Transverse colon (tissue), 1 donor: Measurements from ENCODE around the gene UBE2L5.

Experiments used
- EP300 ChIP-seq: sonication (generic); formaldehyde crosslinking; IDR thresholded peaks from one replicate; pipeline ENCODE4 v1.6.1; 2017; ENCODE audit warnings: antibody characterized with exemption, low read depth
- POLR2A ChIP-seq: fragments of 450-650 bp; IDR thresholded peaks from one replicate; pipeline ENCODE4 v1.6.1; 2016; ENCODE audit warnings: antibody characterized with exemption, mild to moderate bottlenecking, moderate library complexity

DNA sequence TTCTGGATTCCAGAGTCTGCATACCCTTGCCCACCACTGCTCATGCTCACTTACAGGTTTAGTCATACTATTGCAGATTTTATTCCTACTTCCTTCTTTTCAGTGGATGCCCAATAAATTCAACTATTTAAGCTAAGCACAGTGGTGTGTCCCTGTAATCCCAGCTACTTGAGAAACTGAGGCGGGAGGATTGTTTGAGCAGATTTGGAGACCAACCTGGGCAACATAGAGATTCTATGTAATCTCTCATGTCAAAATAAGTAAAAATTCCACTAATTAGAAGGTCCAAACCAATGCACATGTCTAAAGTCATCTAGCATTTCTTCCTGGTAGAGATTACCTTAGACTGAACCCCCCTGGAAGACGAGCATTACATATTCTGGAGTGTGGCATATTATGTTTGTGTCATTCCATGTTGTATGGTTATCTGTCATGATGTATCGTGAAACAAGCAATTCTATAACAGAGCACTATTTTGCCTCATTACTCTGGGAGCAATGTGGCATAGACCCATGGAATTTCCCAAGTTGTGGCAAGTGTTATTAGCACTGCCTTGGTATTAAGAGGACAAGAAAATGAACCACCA is 35.1 kb downstream of the UBE2L5 start:
- TF ChIP-seq POLR2A (no peak), EP300 (no peak)
